ENCODE data around the gene CHKA. TPM values are rescaled to one million over a fixed set of nuclear protein-coding genes. Genes with fewer than 3 reads are reported as not detected.

Gene CHKA
- total and polyA plus RNA-seq, 4 donors: 58.5 to 112 (median 77.1) TPM

DNA sequence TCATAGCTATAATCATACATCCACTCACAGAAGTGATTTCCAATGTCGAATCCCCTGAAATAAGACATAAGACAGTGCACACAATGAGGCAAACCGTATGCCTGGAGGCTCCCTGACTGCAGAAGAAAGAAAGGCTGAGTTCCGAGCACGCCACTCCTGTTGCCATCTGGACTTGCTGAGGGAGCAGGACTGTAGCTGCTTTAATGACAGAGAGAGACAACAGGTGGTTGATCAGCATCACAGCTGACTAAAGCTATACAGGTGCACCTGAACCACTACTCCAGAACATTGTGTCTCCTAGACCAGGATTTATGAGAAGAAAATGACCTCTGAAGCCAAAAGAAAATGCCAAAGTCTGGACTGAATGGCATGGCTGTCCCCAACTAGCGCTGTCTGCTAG is 55.3 kb downstream of the CHKA start:
- Histone ChIP-seq H3K4me1 (ENCODE audit: control insufficient read depth, insufficient read depth, low read length) (peaks cover 6% of the 10 kb centered on the region), H3K27me3 (ENCODE audit: control insufficient read depth, insufficient read depth, low read length) (no peaks in the 10 kb centered on the region), H3K27ac (ENCODE audit: low read depth, low read length) (no peak overlapping the region), H3K4me3 (ENCODE audit: low read depth, low read length) (no peak overlapping the region), H3K36me3 (ENCODE audit: control insufficient read depth, insufficient read depth, low read length) (peaks cover 69% of the 10 kb centered on the region), H3K9me3 (ENCODE audit: control insufficient read depth, insufficient read depth, low read length) (no peaks in the 10 kb centered on the region)
- DNase-seq (ENCODE audit: low read depth in 4 of 6, low spot score in 6 of 6): no peak
- 85% methylated on average over 5 of the region's 5 CpGs for WGBS (ENCODE audit: insufficient coverage)

GRCh38 chr11:68064926-68065325 is 56.3 kb downstream of the CHKA start:
- H3K27me3 ChIP-seq (ENCODE audit: control insufficient read depth, insufficient read depth, low read length): no peaks in the 10 kb centered on the region
- H3K27ac ChIP-seq (ENCODE audit: low read depth, low read length): no peak overlapping the region
- peaks cover 6% of the 10 kb centered on the region for H3K4me1 ChIP-seq (ENCODE audit: control insufficient read depth, insufficient read depth, low read length)
- H3K36me3 ChIP-seq (ENCODE audit: control insufficient read depth, insufficient read depth, low read length): peaks cover 71% of the 10 kb centered on the region
- WGBS (ENCODE audit: insufficient coverage): no CpG with 5 or more reads among the region's 2 CpGs
- DNase-seq (ENCODE audit: low read depth in 4 of 6, low spot score in 6 of 6): no peak
- H3K4me3 ChIP-seq (ENCODE audit: low read depth, low read length): no peak overlapping the region
- no peaks in the 10 kb centered on the region for H3K9me3 ChIP-seq (ENCODE audit: control insufficient read depth, insufficient read depth, low read length)

GRCh38 chr11:68061508-68061907 is 59.7 kb downstream of the CHKA start:
- no peaks in the 10 kb centered on the region for H3K27me3 ChIP-seq (ENCODE audit: control insufficient read depth, insufficient read depth, low read length)
- peaks cover under 1% of the 10 kb centered on the region for H3K4me1 ChIP-seq (ENCODE audit: control insufficient read depth, insufficient read depth, low read length)
- H3K36me3 ChIP-seq (ENCODE audit: control insufficient read depth, insufficient read depth, low read length): peaks cover 56% of the 10 kb centered on the region

GRCh38 chr11:68057807-68058206 is 63.4 kb downstream of the CHKA start:
- H3K36me3 ChIP-seq (ENCODE audit: control insufficient read depth, insufficient read depth, low read length): peaks cover 55% of the 10 kb centered on the region
- no peak for DNase-seq (ENCODE audit: low read depth in 4 of 6, low spot score in 6 of 6)
- no peaks in the 10 kb centered on the region for H3K9me3 ChIP-seq (ENCODE audit: control insufficient read depth, insufficient read depth, low read length)
- WGBS (ENCODE audit: insufficient coverage): 100% methylated on average over 4 of the region's 4 CpGs
- no peaks in the 10 kb centered on the region for H3K4me1 ChIP-seq (ENCODE audit: control insufficient read depth, insufficient read depth, low read length)
- H3K4me3 ChIP-seq (ENCODE audit: low read depth, low read length): no peak overlapping the region
- H3K27me3 ChIP-seq (ENCODE audit: control insufficient read depth, insufficient read depth, low read length): no peaks in the 10 kb centered on the region
- no peak overlapping the region for H3K27ac ChIP-seq (ENCODE audit: low read depth, low read length)

More at GRCh38 chr11:68061508-68061907, 59.7 kb downstream of the CHKA start:
- WGBS (ENCODE audit: insufficient coverage): 99% methylated on average over 6 of the region's 7 CpGs
- Histone ChIP-seq H3K27ac (ENCODE audit: low read depth, low read length) (no peak overlapping the region), H3K9me3 (ENCODE audit: control insufficient read depth, insufficient read depth, low read length) (no peaks in the 10 kb centered on the region), H3K4me3 (ENCODE audit: low read depth, low read length) (no peak overlapping the region)
- DNase-seq (ENCODE audit: low read depth in 4 of 6, low spot score in 6 of 6): no peak

GRCh38 chr11:68056317-68057285 is 64.6 kb downstream of the CHKA start:
- no peaks in the 10 kb centered on the region for H3K9me3 ChIP-seq (ENCODE audit: control insufficient read depth, insufficient read depth, low read length)
- H3K27ac ChIP-seq (ENCODE audit: low read depth, low read length): no peak overlapping the region
- WGBS (ENCODE audit: insufficient coverage): 96% methylated on average over 7 of the region's 12 CpGs
- DNase-seq (ENCODE audit: low read depth in 4 of 6, low spot score in 6 of 6): no peak
- no peaks in the 10 kb centered on the region for H3K27me3 ChIP-seq (ENCODE audit: control insufficient read depth, insufficient read depth, low read length)
- H3K4me1 ChIP-seq (ENCODE audit: control insufficient read depth, insufficient read depth, low read length): peaks cover 4% of the 10 kb centered on the region
- H3K36me3 ChIP-seq (ENCODE audit: control insufficient read depth, insufficient read depth, low read length): peaks cover 55% of the 10 kb centered on the region
- no peak overlapping the region for H3K4me3 ChIP-seq (ENCODE audit: low read depth, low read length)

DNA sequence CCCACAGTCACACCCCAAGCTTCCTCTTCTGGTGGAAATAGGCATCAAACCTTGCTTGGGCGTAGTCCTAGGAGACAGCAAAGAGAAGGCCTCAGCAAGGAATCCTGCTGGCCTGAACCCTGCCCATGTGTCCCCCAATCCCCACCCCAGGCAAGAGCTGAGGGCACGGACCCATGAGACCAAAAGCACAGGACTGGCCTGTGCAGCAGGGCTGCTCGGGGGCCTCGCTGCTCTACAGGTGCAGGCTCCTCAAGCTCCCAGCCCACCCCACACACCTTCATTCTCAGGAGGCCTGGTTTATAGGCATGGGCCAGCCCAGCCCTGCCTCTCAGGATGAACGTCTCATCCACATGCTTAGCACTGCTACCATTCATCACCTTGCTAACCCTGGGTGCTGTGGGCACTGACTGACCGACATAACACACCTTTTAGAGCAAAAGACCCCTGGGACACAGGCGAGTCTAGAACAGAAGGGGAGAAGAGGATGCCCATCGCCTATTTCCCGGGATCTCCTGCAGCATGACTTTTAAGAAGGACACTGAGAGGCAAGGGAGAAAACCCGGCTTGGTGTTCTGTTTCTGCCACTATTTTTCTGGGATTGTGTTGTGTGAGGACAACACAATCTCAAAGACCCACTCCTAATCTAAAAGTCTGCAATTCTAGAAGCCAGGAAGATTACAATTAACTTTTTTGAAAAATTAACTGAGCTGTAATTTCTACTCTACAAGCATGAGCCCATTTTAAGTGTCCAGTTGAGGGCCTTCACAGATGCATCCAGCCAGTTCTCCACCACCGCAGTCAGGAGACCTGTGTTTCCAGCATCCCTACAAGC is 67.0 kb downstream of the CHKA start:
- Histone ChIP-seq H3K9me3 (ENCODE audit: control insufficient read depth, insufficient read depth, low read length) (no peaks in the 10 kb centered on the region), H3K4me3 (ENCODE audit: low read depth, low read length) (no peak overlapping the region), H3K36me3 (ENCODE audit: control insufficient read depth, insufficient read depth, low read length) (peaks cover 59% of the 10 kb centered on the region), H3K4me1 (ENCODE audit: control insufficient read depth, insufficient read depth, low read length) (peaks cover 12% of the 10 kb centered on the region), H3K27me3 (ENCODE audit: control insufficient read depth, insufficient read depth, low read length) (no peaks in the 10 kb centered on the region), H3K27ac (ENCODE audit: low read depth, low read length) (no peak overlapping the region)
- DNase-seq (ENCODE audit: low read depth in 4 of 6, low spot score in 6 of 6): no peak
- WGBS (ENCODE audit: insufficient coverage): 90% methylated on average over 6 of the region's 11 CpGs

GRCh38 chr11:68053117-68053516 is 68.1 kb downstream of the CHKA start:
- DNase-seq (ENCODE audit: low read depth in 4 of 6, low spot score in 6 of 6): no peak
- H3K27ac ChIP-seq (ENCODE audit: low read depth, low read length): no peak overlapping the region
- no peaks in the 10 kb centered on the region for H3K9me3 ChIP-seq (ENCODE audit: control insufficient read depth, insufficient read depth, low read length)
- WGBS (ENCODE audit: insufficient coverage): 73% methylated on average over 7 of the region's 9 CpGs
- peaks cover 62% of the 10 kb centered on the region for H3K36me3 ChIP-seq (ENCODE audit: control insufficient read depth, insufficient read depth, low read length)
- H3K27me3 ChIP-seq (ENCODE audit: control insufficient read depth, insufficient read depth, low read length): no peaks in the 10 kb centered on the region
- no peak overlapping the region for H3K4me3 ChIP-seq (ENCODE audit: low read depth, low read length)
- H3K4me1 ChIP-seq (ENCODE audit: control insufficient read depth, insufficient read depth, low read length): peaks cover 12% of the 10 kb centered on the region

DNA sequence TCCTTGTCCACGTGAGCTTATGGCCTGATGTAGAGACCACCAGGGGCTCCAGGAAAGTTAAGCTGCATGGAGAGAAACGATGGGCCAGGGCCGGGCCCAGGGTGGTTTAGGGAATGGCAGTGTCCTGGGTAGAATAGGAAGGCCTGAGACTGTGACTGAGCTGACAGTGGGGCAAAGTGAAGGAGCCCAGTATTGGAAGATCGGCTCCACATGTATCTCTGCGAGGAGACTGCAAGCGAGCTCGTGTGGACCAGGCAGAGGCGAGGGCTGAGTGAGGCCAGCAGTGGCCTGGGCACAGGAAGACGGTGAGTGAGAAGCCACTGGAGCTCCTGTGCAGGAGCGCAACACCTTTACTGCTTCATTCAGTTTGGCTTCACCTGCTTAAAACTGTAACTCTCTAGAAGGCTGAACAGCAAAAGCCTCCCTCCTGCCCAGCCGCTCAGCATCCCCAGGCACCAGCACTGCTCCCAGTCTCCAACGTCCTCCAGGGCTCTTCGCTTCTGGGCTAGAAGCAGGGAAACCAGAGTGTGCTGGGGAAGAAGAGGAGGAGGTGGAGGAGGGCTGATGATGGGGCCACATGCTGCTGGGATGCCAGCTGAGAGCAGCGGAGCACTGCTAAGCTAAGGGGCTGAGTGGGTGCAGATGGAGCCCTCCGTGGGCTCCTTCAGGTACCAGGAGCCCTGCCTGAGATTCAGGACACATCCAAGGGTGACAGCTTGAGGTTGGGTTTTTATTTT is 68.9 kb downstream of the CHKA start:
- DNase-seq (ENCODE audit: low read depth in 4 of 6, low spot score in 6 of 6): no peak
- Histone ChIP-seq H3K4me3 (ENCODE audit: low read depth, low read length) (no peak overlapping the region), H3K9me3 (ENCODE audit: control insufficient read depth, insufficient read depth, low read length) (no peaks in the 10 kb centered on the region), H3K36me3 (ENCODE audit: control insufficient read depth, insufficient read depth, low read length) (peaks cover 62% of the 10 kb centered on the region), H3K4me1 (ENCODE audit: control insufficient read depth, insufficient read depth, low read length) (peaks cover 19% of the 10 kb centered on the region), H3K27ac (ENCODE audit: low read depth, low read length) (no peak overlapping the region), H3K27me3 (ENCODE audit: control insufficient read depth, insufficient read depth, low read length) (no peaks in the 10 kb centered on the region)
- 87% methylated on average over 13 of the region's 15 CpGs for WGBS (ENCODE audit: insufficient coverage)

All from spinal cord (tissue), 10 donors.